ENCODE data around the gene KRT13.

DNA sequence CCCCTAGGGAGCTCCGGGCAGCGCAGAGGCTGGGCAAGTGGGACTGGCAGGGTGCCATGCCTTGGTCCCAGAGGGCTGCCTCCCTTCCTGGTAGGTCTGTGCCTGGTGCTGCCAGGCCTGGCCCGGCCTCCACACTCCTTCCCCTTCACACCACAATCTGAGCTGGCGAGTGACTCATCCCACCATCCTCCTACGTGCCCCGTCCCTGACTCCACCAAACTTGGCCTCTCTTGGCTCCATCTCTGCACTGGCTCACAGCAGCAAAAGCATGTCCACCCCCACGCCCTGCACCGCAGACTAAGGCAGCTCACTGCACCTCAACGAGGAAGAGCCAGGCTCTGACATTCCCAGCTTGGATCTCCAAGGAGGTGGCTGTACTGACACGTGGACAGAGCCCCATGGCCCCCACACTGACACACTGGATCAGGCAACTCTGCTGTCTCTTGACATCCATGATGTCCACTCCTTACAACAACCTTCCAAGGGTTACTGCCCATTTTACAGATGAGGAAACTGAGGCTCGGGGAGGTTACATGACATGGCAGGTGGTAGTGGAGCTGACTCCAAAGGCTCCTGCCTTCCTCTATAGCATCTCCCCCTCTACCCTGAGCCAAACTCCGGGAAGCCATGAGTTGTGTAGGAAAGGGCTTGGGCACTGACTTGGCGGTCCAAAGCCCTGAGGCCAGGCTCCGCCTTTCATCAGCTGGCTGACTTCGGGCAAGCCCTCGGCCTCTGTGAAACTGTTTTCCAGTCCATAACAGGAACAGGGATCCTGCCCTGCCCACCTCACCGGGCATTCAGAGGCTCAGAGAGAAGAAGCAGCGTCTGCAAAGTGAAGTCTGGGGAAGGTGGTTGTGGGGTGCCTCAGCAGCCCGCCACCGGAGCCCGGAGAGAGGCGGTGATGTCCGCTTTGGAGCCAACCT, 42.8 kb upstream of the KRT13 start:
- TF ChIP-seq GATA3 (IDR thresholded peaks at IDR 0.05; ENCODE audit: low read depth, low read length): no peak
- TF ChIP-seq GATA2 (IDR thresholded peaks at IDR 0.05; ENCODE audit: low read depth, low read length): no peak

Measured in SH-SY5Y (cell line).